ENCODE data around the gene EPAS1. TPM values are rescaled to one million over a fixed set of nuclear protein-coding genes. Genes with fewer than 3 reads are reported as not detected.
A peak's percentile ranks its signal among the peaks of the same experiment; 100 is the strongest.

Gene EPAS1
- total and polyA plus RNA-seq, 2 of the 13 experiments (the other 11 are each of a cell fraction or from before 2014, with no cell fraction given), result 47.1 to 182 TPM

DNA sequence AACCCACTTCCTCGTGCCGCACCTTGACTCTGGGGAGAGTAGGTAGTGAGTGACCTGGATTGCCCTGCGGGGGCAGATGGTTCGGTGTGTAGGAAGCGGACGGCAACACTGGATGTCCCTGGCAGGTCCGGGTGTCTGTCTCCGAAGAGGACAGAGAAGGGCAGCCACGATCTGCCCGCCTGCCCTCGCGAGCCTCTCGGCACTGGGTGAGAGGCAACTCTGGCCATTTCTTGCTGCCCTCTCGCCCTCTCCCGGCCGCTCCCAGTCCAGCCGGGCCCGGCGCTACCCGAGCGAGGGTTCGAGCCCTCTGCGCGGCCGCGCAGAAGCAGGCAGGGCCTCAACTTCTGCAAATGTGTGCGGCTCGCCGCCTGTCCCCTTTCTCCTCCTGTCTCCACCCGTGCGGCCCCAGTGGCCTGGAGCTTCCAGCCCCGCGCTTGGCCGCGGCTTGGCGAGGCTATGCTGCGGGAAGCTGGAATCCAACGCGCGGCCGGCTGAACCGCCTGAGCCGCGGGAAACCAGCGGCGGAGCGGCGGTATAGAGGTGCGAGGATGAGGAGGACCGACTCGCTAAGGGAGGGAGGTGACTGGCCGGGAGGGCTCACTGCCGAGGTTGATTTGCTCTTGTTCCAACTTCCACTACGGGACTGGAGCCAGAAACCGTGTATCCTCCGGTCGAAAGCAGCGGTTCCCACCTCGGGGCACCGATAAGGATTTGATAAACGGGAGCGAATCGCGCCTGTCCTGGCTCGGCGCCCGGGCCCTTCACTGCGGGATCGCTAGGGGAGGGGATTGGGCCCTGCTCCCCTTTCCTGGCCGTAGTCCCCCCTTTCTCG, 1.5 kb downstream of the EPAS1 start (continued):
- TF ChIP-seq, protein P1, sequence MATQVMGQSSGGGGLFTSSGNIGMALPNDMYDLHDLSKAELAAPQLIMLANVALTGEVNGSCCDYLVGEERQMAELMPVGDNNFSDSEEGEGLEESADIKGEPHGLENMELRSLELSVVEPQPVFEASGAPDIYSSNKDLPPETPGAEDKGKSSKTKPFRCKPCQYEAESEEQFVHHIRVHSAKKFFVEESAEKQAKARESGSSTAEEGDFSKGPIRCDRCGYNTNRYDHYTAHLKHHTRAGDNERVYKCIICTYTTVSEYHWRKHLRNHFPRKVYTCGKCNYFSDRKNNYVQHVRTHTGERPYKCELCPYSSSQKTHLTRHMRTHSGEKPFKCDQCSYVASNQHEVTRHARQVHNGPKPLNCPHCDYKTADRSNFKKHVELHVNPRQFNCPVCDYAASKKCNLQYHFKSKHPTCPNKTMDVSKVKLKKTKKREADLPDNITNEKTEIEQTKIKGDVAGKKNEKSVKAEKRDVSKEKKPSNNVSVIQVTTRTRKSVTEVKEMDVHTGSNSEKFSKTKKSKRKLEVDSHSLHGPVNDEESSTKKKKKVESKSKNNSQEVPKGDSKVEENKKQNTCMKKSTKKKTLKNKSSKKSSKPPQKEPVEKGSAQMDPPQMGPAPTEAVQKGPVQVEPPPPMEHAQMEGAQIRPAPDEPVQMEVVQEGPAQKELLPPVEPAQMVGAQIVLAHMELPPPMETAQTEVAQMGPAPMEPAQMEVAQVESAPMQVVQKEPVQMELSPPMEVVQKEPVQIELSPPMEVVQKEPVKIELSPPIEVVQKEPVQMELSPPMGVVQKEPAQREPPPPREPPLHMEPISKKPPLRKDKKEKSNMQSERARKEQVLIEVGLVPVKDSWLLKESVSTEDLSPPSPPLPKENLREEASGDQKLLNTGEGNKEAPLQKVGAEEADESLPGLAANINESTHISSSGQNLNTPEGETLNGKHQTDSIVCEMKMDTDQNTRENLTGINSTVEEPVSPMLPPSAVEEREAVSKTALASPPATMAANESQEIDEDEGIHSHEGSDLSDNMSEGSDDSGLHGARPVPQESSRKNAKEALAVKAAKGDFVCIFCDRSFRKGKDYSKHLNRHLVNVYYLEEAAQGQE (IDR thresholded peaks at IDR 0.05; ENCODE audit: borderline replicate concordance in 1 of 2, low read depth in 1 of 2, low read length in 2 of 2), result no peak; a peak in 1 of 4 replicates
- TF ChIP-seq ZNF234 (CRISPR knock-in tag; conservative IDR thresholded peaks at IDR 0.05), result no peak; the same call in 1 of the 2 replicates
- peak; percentile 60; the same call in 1 of the 2 replicates for TF ChIP-seq ZMYM2 (CRISPR knock-in tag; IDR thresholded peaks at IDR 0.05)
- TF ChIP-seq PHF8 (CRISPR knock-in tag; IDR thresholded peaks at IDR 0.05), result peak; percentile 66; the same call in 1 of the 2 replicates
- TF ChIP-seq NFATC3 (CRISPR knock-in tag; IDR thresholded peaks at IDR 0.05), result no peak
- TF ChIP-seq SMYD3 (CRISPR knock-in tag; IDR thresholded peaks at IDR 0.05), result no peak; the same call in 1 of the 2 replicates
- TF ChIP-seq, protein P2, sequence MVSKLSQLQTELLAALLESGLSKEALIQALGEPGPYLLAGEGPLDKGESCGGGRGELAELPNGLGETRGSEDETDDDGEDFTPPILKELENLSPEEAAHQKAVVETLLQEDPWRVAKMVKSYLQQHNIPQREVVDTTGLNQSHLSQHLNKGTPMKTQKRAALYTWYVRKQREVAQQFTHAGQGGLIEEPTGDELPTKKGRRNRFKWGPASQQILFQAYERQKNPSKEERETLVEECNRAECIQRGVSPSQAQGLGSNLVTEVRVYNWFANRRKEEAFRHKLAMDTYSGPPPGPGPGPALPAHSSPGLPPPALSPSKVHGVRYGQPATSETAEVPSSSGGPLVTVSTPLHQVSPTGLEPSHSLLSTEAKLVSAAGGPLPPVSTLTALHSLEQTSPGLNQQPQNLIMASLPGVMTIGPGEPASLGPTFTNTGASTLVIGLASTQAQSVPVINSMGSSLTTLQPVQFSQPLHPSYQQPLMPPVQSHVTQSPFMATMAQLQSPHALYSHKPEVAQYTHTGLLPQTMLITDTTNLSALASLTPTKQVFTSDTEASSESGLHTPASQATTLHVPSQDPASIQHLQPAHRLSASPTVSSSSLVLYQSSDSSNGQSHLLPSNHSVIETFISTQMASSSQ (IDR thresholded peaks at IDR 0.05; ENCODE audit: low read depth), result no peak
- TF ChIP-seq, protein P2 (CRISPR knock-in tag; IDR thresholded peaks at IDR 0.05; ENCODE audit: borderline replicate concordance), result no peak
- TF ChIP-seq ONECUT2 (CRISPR knock-in tag; IDR thresholded peaks at IDR 0.05), result no peak
- no peak for TF ChIP-seq ZNF7 (CRISPR knock-in tag; IDR thresholded peaks at IDR 0.05)
- TF ChIP-seq ZNF207 (IDR thresholded peaks at IDR 0.05; ENCODE audit: borderline replicate concordance), result no peak
- no peak for TF ChIP-seq NFIC (IDR thresholded peaks at IDR 0.05; ENCODE audit: low read length)
- TF ChIP-seq, protein P3, sequence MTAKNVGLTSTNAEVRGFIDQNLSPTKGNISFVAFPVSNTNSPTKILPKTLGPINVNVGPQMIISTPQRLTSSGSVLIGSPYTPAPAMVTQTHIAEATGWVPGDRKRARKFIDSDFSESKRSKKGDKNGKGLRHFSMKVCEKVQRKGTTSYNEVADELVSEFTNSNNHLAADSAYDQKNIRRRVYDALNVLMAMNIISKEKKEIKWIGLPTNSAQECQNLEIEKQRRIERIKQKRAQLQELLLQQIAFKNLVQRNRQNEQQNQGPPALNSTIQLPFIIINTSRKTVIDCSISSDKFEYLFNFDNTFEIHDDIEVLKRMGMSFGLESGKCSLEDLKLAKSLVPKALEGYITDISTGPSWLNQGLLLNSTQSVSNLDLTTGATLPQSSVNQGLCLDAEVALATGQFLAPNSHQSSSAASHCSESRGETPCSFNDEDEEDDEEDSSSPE (CRISPR knock-in tag; IDR thresholded peaks at IDR 0.05), result peak; percentile 46
- no peak for TF ChIP-seq MAZ (IDR thresholded peaks at IDR 0.05; ENCODE audit: borderline replicate concordance, low read depth, low read length)
- TF ChIP-seq MAZ (CRISPR knock-in tag; IDR thresholded peaks at IDR 0.05; ENCODE audit: low read depth), result no peak; the same call in 1 of the 2 replicates
- TF ChIP-seq, protein P4, sequence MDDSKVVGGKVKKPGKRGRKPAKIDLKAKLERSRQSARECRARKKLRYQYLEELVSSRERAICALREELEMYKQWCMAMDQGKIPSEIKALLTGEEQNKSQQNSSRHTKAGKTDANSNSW (CRISPR knock-in tag; IDR thresholded peaks at IDR 0.05; ENCODE audit: borderline replicate concordance), result peak; percentile 78; the same call in 1 of the 2 replicates
- TF ChIP-seq XBP1 (CRISPR knock-in tag; IDR thresholded peaks at IDR 0.05), result no peak
- no peak for TF ChIP-seq ZNF296 (CRISPR knock-in tag; conservative IDR thresholded peaks at IDR 0.05)
- TF ChIP-seq, protein P5, sequence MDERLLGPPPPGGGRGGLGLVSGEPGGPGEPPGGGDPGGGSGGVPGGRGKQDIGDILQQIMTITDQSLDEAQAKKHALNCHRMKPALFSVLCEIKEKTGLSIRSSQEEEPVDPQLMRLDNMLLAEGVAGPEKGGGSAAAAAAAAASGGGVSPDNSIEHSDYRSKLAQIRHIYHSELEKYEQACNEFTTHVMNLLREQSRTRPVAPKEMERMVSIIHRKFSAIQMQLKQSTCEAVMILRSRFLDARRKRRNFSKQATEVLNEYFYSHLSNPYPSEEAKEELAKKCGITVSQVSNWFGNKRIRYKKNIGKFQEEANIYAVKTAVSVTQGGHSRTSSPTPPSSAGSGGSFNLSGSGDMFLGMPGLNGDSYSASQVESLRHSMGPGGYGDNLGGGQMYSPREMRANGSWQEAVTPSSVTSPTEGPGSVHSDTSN (CRISPR knock-in tag; IDR thresholded peaks at IDR 0.05), result no peak
